ENCODE results near the gene SLC1A1.

- TF ChIP-seq CTCF (IDR thresholded peaks at IDR 0.05) (no peak), EP300 (IDR thresholded peaks at IDR 0.05) (no peak), POLR2AphosphoS5 (IDR thresholded peaks at IDR 0.05) (no peak)
Measured at GRCh38 chr9:4496497-4496896, 6.2 kb downstream of the SLC1A1 start.

Data from upper lobe of left lung (tissue), 4 donors.